Ectodermal cell (in vitro differentiated cells): ENCODE results near the gene TUBGCP4.

Experiments used
- H3K27ac ChIP-seq: 2 replicates; pipeline ENCODE4 v1.7.0; 2013; ENCODE audit warnings: mild to moderate bottlenecking, low read depth, low read length; ENCODE audit not compliant: insufficient read depth, poor library complexity, severe bottlenecking
- H3K27me3 ChIP-seq: 2 replicates; pipeline ENCODE4 v1.7.0; 2013; ENCODE audit warnings: mild to moderate bottlenecking, low read length; ENCODE audit not compliant: insufficient read depth, control insufficient read depth, poor library complexity, severe bottlenecking
- H3K36me3 ChIP-seq: one replicate; pipeline ENCODE4 v1.7.0; 2013; ENCODE audit warnings: low read length; ENCODE audit not compliant: control insufficient read depth, insufficient read depth
- H3K4me1 ChIP-seq: one replicate; pipeline ENCODE4 v1.7.0; 2013; ENCODE audit warnings: low read length; ENCODE audit not compliant: control insufficient read depth, insufficient read depth
- H3K4me3 ChIP-seq: 2 replicates; pipeline ENCODE4 v1.7.0; 2013; ENCODE audit warnings: low read depth, low read length, control low read depth; ENCODE audit not compliant: insufficient read depth
- H3K9me3 ChIP-seq: 2 replicates; pipeline ENCODE4 v1.7.0; 2013; ENCODE audit warnings: mild to moderate bottlenecking, low read length, moderate library complexity; ENCODE audit not compliant: control insufficient read depth
- WGBS, 2 experiments: methylation state at CpG; one replicate each; pipeline ENCODE4 v1.1.7; 2013; ENCODE audit warnings: missing lambda C conversion rate in 2 of 2; 5-methylcytosine and 5-hydroxymethylcytosine counted together

TUBGCP4 gene

DNA sequence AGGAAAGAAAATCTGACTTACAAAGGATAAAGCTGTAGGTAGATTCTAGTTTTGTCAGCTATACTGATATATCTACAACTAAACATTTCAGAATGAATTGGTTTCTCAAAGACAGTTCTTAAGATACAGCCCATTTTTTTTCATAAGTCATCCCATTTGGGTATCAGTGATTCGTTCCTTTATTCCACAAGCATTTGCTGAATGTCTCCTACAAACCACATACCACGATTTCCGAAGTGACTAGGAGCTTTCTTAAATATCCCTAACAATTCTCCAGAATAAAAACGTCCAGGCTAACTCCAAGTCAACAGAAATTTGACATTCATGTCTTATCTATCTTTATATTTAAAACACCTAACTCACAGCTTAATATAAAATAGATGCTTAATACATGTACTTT, 62.3 kb downstream of the TUBGCP4 start:
- 87 to 93% methylated on average over 4 of the region's 4 CpGs for WGBS, 2 experiments
- Histone ChIP-seq H3K36me3 (peaks cover 42% of the 10 kb centered on the region), H3K4me3 (no peak overlapping the region), H3K9me3 (no peaks in the 10 kb centered on the region), H3K27ac (no peak overlapping the region), H3K27me3 (no peaks in the 10 kb centered on the region), H3K4me1 (no peaks in the 10 kb centered on the region)

DNA sequence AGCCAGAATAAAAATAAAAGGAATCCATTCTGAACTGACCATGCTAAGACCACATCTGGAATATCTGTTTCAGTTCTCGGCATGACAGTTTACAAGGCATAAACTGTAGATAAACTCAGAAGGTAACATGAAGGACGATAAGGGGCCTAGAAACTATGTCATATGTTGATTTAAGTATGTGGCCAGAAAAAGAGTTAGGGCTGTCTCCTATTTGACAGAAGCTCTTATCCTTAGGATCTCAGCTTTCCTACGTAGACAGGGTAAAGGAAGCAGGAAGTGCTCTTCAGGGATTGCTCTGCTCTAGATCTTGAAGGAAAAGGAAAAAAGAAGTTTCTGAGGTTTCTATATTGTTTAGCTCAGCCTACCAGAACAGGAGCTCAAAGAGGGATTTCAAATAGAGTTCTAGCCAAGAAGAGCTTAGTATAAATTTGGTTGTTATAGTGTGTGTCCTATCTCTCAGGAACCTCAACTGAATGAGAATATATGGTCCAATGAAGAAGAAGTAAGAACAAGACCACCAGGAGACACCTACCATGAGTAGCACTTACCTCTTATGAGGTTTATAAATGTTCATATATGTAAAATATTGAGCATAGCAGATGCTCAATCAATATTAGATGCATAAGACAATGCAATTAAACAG, 62.9 kb downstream of the TUBGCP4 start:
- no peaks in the 10 kb centered on the region for H3K4me1 ChIP-seq
- peaks cover 42% of the 10 kb centered on the region for H3K36me3 ChIP-seq
- H3K4me3 ChIP-seq, result no peak overlapping the region
- H3K27me3 ChIP-seq, result no peaks in the 10 kb centered on the region
- 86 to 96% methylated on average over 3 of the region's 3 CpGs for WGBS, 2 experiments
- no peak overlapping the region for H3K27ac ChIP-seq
- no peaks in the 10 kb centered on the region for H3K9me3 ChIP-seq

GRCh38 chr15:43434446-43434845, 63.5 kb downstream of the TUBGCP4 start:
- Histone ChIP-seq H3K27ac (no peak overlapping the region), H3K27me3 (no peaks in the 10 kb centered on the region), H3K36me3 (peaks cover 42% of the 10 kb centered on the region), H3K4me1 (no peaks in the 10 kb centered on the region), H3K9me3 (no peaks in the 10 kb centered on the region), H3K4me3 (no peak overlapping the region)

- no peak overlapping the region for H3K4me3 ChIP-seq
- H3K27me3 ChIP-seq, result no peaks in the 10 kb centered on the region
- no peaks in the 10 kb centered on the region for H3K9me3 ChIP-seq
- H3K27ac ChIP-seq, result no peak overlapping the region
- no peaks in the 10 kb centered on the region for H3K4me1 ChIP-seq
- H3K36me3 ChIP-seq, result peaks cover 40% of the 10 kb centered on the region
- 90 to 96% methylated on average over 7 of the region's 7 CpGs for whole genome bisulfite sequencing, 2 experiments
Measured at GRCh38 chr15:43436395-43436794, 65.5 kb downstream of the TUBGCP4 start.

GRCh38 chr15:43439268-43439667, 68.4 kb downstream of the TUBGCP4 start:
- Histone ChIP-seq H3K27me3 (no peaks in the 10 kb centered on the region), H3K4me3 (no peak overlapping the region), H3K4me1 (no peaks in the 10 kb centered on the region), H3K9me3 (no peaks in the 10 kb centered on the region), H3K27ac (no peak overlapping the region), H3K36me3 (peaks cover 27% of the 10 kb centered on the region)
- WGBS, 2 experiments, result 81 to 88% methylated on average over 2 to 3 of the region's 3 CpGs

DNA sequence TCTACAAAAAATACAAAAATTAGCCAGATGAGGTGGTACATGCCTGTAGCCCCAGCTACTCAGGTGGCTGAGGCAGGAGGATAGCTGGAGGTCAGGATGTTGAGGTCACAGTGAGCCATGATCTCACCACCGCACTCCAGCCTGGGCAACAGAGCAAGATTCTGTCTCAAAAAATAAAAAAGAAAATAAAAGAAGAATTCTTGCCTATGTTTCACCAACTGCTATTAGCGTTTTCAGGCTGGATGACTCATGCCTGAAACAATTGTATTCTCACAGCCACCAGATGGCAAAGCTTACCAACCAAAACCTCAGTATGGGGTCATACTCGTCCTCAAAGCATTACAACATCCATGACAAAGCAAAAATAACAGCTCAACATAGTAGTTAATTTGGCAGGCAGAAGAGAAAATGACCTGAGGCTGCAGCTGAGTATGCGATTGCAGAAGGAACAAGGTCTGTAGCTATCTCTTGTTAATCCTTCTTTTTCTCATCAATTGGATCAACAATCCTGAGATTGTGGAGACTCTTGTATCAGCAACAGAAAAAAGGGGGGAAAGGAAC, 69.9 kb downstream of the TUBGCP4 start:
- Histone ChIP-seq H3K4me1 (no peaks in the 10 kb centered on the region), H3K4me3 (no peak overlapping the region), H3K27me3 (no peaks in the 10 kb centered on the region), H3K36me3 (peaks cover 28% of the 10 kb centered on the region), H3K27ac (peak overlapping the region; percentile 92), H3K9me3 (no peaks in the 10 kb centered on the region)
- 60 to 68% methylated on average over 4 of the region's 4 CpGs for WGBS, 2 experiments

DNA sequence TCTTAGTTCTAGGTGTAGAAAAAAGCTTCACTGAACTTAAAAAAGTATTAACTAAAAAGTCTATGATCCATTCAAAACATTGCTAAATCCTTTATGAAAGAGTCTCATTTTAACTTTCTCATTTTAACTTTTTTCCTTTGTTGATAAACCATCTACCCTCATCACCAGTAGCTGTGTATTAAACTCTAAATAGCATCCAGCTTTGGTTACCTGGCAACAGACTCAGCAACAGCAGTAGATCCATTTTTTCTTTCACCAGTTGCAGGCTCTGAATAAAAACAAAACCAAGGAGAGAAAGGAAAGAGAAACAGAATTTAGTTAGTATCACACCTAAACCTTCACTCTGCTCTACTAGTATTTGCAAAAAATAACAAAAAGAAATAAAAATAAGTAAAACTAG, 70.4 kb downstream of the TUBGCP4 start:
- Histone ChIP-seq H3K36me3 (peaks cover 29% of the 10 kb centered on the region), H3K27ac (peak overlapping the region; percentile 92), H3K4me1 (no peaks in the 10 kb centered on the region), H3K27me3 (no peaks in the 10 kb centered on the region), H3K4me3 (no peak overlapping the region), H3K9me3 (no peaks in the 10 kb centered on the region)

GRCh38 chr15:43446344-43446743, 75.4 kb downstream of the TUBGCP4 start:
- H3K36me3 ChIP-seq, result peaks cover 16% of the 10 kb centered on the region
- no peaks in the 10 kb centered on the region for H3K27me3 ChIP-seq
- H3K4me3 ChIP-seq, result no peak overlapping the region
- WGBS, 2 experiments, result 93 to 96% methylated on average over 2 of the region's 2 CpGs
- no peaks in the 10 kb centered on the region for H3K9me3 ChIP-seq
- H3K4me1 ChIP-seq, result no peaks in the 10 kb centered on the region
- no peak overlapping the region for H3K27ac ChIP-seq

- Histone ChIP-seq H3K27ac (no peak overlapping the region), H3K4me3 (no peak overlapping the region), H3K27me3 (no peaks in the 10 kb centered on the region), H3K36me3 (peaks cover 29% of the 10 kb centered on the region), H3K4me1 (no peaks in the 10 kb centered on the region), H3K9me3 (no peaks in the 10 kb centered on the region)
- 86 to 92% methylated on average over 1 of the region's 1 CpG for WGBS, 2 experiments
Measured at GRCh38 chr15:43449981-43450380, 79.1 kb downstream of the TUBGCP4 start.
